Fibroblast of villous mesenchyme (primary cell): Measurements from ENCODE around the gene SNU13. TPM values are rescaled to one million over a fixed set of nuclear protein-coding genes. Genes with fewer than 3 reads are reported as not detected.
"Not testable (repeated sequence)": the region's sequence is repeated elsewhere in the genome, so short reads cannot be mapped to it uniquely, and the experiment has no call there.

Experiments used
- DNase-seq: peaks from one replicate; pipeline ENCODE4 v3.0.0-alpha.2; 2010; ENCODE audit warnings: low read depth
- H3K4me3 ChIP-seq: 2 replicates; pipeline ENCODE4 v1.5.1; 2011; ENCODE audit warnings: low read depth, mild to moderate bottlenecking, low read length
- CTCF ChIP-seq: IDR thresholded peaks from 2 replicates; pipeline ENCODE4 v1.5.1; 2012; ENCODE audit warnings: low read depth, mild to moderate bottlenecking, low read length; ENCODE audit not compliant: insufficient read depth
- total RNA-seq: library from RNA; depleted of rRNA; stranded (reverse); fragments of >200 nt; gene quantifications from 2 replicates; pipeline ENCODE4 v1.2.3, GENCODE V29; 2012

SNU13 gene
- total RNA-seq, 1 donor = 73.8 TPM

GRCh38 chr22:41648432-41648831 lies 40.2 kb downstream of the SNU13 start:
- no peak for TF ChIP-seq CTCF
- H3K4me3 ChIP-seq = no peak overlapping the region
- no peak for DNase-seq

GRCh38 chr22:41647771-41648170 lies 40.9 kb downstream of the SNU13 start:
- no peak for DNase-seq
- H3K4me3 ChIP-seq = no peak overlapping the region
- TF ChIP-seq CTCF = no peak

GRCh38 chr22:41642331-41643110 lies 46.1 kb downstream of the SNU13 start:
- H3K4me3 ChIP-seq = no peak overlapping the region
- TF ChIP-seq CTCF = no peak
- no peak for DNase-seq

- no peak for TF ChIP-seq CTCF
- no peak for DNase-seq
These were observed 46.8 kb downstream of the SNU13 start for GRCh38 chr22:41641854-41642253.

GRCh38 chr22:41638748-41639147 lies 49.9 kb downstream of the SNU13 start:
- no peak for TF ChIP-seq CTCF
- no peak overlapping the region for H3K4me3 ChIP-seq
- DNase-seq = no peak

More at GRCh38 chr22:41641854-41642253, 46.8 kb downstream of the SNU13 start:
- no peak overlapping the region for H3K4me3 ChIP-seq

- TF ChIP-seq CTCF = no peak
- no peak for DNase-seq
- H3K4me3 ChIP-seq = no peak overlapping the region
These were observed 50.5 kb downstream of the SNU13 start for GRCh38 chr22:41638124-41638523.

GRCh38 chr22:41637623-41638022 lies 51.0 kb downstream of the SNU13 start:
- H3K4me3 ChIP-seq, DNase-seq: not testable (repeated sequence)
